ENCODE measurements around the gene TOMM6.
A peak's percentile ranks its signal among the peaks of the same experiment; 100 is the strongest.

TOMM6 gene

DNA sequence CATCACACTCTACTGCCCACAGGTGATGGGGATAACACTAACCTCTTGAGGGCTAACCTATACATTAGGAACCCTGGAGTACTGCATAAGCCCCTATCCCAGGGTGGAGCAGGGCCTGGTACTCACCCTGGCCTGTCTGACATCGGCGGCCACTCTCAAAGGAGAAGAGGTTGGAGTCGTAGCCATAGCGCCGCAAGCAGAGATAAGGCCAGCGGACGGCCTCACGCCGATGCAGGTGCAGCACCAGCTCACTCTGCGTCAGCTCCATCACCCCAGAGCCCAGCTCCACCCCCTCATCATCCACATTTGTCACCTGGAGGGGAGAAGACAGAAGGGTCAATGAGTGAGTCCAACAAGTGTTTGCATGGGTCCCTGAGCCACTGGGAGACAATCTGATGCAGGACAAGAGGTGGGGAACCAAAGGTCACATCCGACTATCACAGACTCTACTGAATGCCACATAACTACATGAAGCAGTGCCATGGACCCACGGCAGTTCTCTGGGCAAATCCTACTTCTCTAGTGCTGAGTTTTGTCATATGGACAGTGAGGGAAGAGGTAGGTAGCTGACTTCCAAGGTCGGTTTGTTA is 12.1 kb upstream of the TOMM6 start:
- TF ChIP-seq, protein P1, sequence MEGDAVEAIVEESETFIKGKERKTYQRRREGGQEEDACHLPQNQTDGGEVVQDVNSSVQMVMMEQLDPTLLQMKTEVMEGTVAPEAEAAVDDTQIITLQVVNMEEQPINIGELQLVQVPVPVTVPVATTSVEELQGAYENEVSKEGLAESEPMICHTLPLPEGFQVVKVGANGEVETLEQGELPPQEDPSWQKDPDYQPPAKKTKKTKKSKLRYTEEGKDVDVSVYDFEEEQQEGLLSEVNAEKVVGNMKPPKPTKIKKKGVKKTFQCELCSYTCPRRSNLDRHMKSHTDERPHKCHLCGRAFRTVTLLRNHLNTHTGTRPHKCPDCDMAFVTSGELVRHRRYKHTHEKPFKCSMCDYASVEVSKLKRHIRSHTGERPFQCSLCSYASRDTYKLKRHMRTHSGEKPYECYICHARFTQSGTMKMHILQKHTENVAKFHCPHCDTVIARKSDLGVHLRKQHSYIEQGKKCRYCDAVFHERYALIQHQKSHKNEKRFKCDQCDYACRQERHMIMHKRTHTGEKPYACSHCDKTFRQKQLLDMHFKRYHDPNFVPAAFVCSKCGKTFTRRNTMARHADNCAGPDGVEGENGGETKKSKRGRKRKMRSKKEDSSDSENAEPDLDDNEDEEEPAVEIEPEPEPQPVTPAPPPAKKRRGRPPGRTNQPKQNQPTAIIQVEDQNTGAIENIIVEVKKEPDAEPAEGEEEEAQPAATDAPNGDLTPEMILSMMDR (IDR thresholded peaks at IDR 0.05; ENCODE audit: low read depth, low read length) = no peak
- DNase-seq (ENCODE audit: extremely low read depth, low read depth) = no peak

DNA sequence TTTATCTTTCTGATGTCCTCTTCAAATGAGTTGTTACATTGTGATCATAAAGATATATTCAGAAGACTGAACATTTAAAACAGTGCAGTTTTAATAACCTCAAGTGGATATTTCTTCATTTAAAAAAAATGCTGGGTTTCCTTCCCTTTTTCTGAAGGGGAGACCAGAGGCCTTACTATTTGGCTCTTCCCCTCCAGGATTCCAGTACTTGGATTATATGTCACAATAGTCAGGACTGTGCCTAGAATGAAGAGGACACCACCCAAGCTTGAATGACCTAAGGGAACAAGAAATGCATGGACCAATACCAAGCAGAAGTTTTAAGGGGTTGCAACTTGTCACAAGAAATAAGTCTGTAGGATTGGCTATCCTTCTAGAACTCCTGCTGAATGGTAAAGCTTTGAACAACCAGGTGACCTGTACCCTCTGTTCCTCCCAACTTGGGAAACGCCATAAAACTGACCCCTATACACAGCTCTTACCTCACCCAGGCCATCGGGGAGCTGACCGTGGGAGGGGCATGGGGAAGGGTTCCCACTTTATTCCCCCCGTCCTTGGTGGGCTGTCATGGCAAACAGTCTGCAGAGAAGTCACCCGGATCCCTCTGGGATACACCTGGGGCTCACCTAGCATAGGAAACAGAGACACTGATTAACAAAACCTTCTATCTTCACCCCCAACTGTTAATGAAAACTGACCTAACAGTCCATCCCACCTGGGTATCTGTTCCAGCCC is 9.8 kb upstream of the TOMM6 start:
- no peak for DNase-seq (ENCODE audit: extremely low read depth, low read depth)
- TF ChIP-seq, protein P1 (IDR thresholded peaks at IDR 0.05; ENCODE audit: low read depth, low read length) = no peak

DNA sequence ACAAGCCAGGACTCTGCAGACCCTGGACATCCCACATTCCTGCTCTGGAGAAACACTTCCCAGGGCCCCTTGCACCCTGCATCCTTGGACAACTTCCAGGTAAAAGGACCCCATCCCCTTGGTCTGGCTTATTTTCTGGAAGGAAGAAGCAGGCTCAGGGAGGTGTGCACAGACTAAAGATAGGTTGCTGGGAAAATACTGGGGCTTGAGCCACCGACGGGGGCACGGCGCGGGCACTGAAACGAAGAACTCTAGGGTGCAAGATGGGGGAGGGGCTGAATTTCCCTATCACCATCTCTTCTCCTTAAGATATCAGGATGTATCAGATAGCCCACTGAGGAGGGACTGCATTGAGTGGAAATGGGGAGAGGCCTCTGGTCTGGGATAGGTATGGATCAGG is 8.6 kb upstream of the TOMM6 start:
- TF ChIP-seq, protein P1 (IDR thresholded peaks at IDR 0.05; ENCODE audit: low read depth, low read length) = no peak
- no peak for DNase-seq (ENCODE audit: extremely low read depth, low read depth)

DNA sequence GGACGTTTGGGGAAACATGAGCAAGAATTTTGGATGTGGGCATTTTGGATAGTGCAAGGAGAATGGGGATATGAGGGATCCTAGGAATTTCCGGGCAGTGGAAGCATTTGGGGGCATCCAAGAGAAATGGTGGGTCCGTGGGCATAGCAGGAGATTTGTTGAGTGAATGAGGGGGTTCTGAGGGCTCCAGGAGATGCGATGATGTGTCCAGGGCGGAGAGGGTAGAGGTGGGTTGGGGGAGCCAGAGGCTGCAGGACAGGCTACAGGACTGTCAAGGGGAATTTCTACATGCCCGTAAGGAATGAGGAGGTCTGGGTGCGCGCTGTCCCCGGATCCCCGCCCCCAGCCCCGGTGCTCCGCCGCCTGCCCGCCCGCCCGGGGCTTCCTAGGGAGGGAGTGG is 8.2 kb upstream of the TOMM6 start:
- TF ChIP-seq, protein P1 (IDR thresholded peaks at IDR 0.05; ENCODE audit: low read depth, low read length) = no peak
- DNase-seq (ENCODE audit: extremely low read depth, low read depth) = no peak

DNA sequence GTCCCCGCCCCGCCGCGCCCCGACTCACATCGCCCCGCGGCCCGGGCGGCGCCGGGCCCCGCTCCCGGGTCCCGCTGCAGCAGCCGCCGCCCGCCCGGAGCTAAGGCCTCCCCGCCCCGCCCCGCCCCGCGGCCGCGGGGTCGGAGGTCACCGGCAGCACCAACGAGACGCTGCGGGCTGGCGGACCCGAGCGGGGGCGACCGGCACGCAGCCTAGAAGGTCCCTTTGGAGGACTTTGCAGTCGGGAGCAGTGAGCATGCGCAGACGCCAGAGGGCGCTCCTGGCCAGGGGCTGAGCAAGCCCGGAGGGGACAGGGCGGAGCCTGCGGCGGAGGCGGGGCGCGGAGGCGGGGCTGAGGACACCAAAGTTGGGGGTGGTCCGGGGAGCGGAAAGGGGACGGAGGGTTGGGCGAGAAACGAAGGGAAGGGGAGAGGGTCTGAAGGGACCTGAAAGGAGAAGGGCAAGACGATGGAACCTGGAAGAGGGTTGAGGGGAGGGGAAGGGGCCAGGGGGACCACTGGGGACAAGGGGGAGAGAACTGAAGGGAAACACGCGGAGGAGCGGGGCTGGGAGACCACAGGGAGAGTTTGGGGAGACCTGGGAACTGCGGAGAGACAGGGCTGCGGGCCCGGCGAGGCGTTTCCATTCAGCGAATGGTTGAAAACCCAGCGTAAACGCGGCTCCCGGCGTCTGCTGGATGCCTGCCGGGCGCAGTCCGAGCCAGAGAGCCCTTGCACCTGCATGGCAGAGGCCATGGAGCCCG is 7.5 kb upstream of the TOMM6 start, which contains the start of gene FRS3:
TSS of gene FRS3 (minus strand) at position 113 of the 763 bp plus-strand sequence. CDS start 2,913 bp downstream, outside the sequence.
- TF ChIP-seq, protein P1 (IDR thresholded peaks at IDR 0.05; ENCODE audit: low read depth, low read length) = peak; percentile 90
- DNase-seq (ENCODE audit: extremely low read depth, low read depth) = peak; percentile 87

DNA sequence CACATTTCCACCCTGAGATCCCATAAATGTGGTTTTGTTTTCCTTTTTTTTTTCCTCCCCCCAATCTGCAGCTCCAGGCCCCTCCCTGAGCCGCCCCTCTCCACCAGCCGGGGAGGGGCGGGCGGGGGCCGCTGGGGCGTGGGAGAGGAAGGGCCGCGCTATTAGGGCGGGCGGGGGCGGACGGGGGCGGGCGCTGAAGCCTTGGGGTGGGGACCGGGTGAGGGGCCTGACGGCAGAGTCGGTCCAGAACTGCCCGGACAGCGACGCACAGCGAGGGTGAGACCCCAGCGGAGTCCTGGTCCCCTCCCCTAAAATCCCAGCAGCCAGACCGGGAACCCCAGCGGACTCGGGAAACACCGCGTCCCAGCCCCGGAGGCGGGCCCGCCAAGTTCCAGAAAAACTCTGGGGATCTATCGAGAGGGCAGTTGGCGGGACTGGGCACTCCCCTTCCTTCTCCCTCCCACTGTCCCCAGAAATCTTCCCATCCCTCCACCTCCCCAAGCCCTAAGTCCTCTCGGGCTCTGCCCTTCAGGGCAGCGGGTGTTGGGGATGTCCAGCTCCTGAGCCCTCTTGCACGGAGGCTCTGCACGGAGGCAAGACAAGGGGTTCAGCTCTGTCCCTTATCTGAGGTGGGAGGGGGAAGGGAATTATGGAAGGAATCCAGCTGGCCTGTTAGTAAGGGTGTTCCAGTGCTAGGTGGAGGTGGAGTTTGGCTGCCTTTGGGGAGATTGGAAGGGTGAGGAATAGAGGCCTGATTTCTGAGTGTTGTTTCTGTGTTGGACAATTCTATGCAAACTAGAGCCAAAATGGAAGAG is 6.7 kb upstream of the TOMM6 start, which contains the start of gene PRICKLE4:
TSS of gene PRICKLE4 (plus strand) at position 232 of the 815 bp plus-strand sequence. CDS start 2,692 bp downstream, outside the sequence.
- DNase-seq (ENCODE audit: extremely low read depth, low read depth) = no peak
- TF ChIP-seq, protein P1 (IDR thresholded peaks at IDR 0.05; ENCODE audit: low read depth, low read length) = no peak
